Uterus (tissue), 4 donors: ENCODE data around the gene TPGS2. TPM values are rescaled to one million over a fixed set of nuclear protein-coding genes. Genes with fewer than 3 reads are reported as not detected.

Source experiments
- DNase-seq, 2 donors: peaks; one replicate each; pipeline ENCODE4 v3.0.0-alpha.2; 2019 to 2020
- H3K27ac ChIP-seq, 2 donors: fragments of 200-600 bp; sonication (generic); 1 replicate in 1 of 2; 2 replicates in 1 of 2; pipeline ENCODE4 v1.5.1; 2016 to 2018
- H3K27me3 ChIP-seq, 2 donors: fragments of 200-600 bp; sonication (generic); one replicate each; pipeline ENCODE4 v1.5.1; 2018 to 2019; ENCODE audit warnings: control low read depth in 1 of 2
- H3K36me3 ChIP-seq, 2 donors: fragments of 200-600 bp; sonication (generic); one replicate each; pipeline ENCODE4 v1.5.1; 2019; ENCODE audit warnings: control low read depth in 1 of 2
- H3K4me1 ChIP-seq, 2 donors: fragments of 200-600 bp; sonication (generic); one replicate each; pipeline ENCODE4 v1.5.1; 2018 to 2019; ENCODE audit warnings: control low read depth in 1 of 2
- H3K4me3 ChIP-seq, 2 donors: fragments of 200-600 bp; sonication (generic); 1 replicate in 1 of 2; 2 replicates in 1 of 2; pipeline ENCODE4 v1.5.1; 2018 to 2019; ENCODE audit warnings: mild to moderate bottlenecking in 1 of 2
- H3K9me3 ChIP-seq, 2 donors: fragments of 200-600 bp; sonication (generic); one replicate each; pipeline ENCODE4 v1.5.1; 2019; ENCODE audit warnings: control low read depth in 1 of 2
- POLR2A ChIP-seq, 2 donors: fragments of 450-650 bp; IDR thresholded peaks; one replicate each; pipeline ENCODE4 v1.6.1; 2016; ENCODE audit warnings: antibody characterized with exemption in 2 of 2, mild to moderate bottlenecking in 1 of 2, moderate library complexity in 1 of 2
- intact Hi-C: fragments of 100-400 bp; cut with DNase I; formaldehyde crosslinking; loops from one replicate; pipeline ENCODE4 v1.15.1; 2023; ENCODE audit warnings: low total_unique reads
- total RNA-seq, 4 donors: library from RNA; depleted of rRNA in 3 of 4; stranded (reverse); fragments of >200 nt in 3 of 4; gene quantifications; one replicate each; pipeline versions ENCODE4 v1.1.0 to v1.2.4, GENCODE V29; 2014 to 2023
- TF ChIP-seq, protein P1 (sequence below), 4 experiments: fragments of 200-600 bp in 2 of 4; fragments of 450-650 bp in 2 of 4; sonication (generic) in 2 of 4; IDR thresholded peaks; one replicate each; pipeline ENCODE4 v1.5.1; 2016 to 2019; ENCODE audit warnings: antibody characterized with exemption in 4 of 4, mild to moderate bottlenecking in 2 of 4, moderate library complexity in 1 of 4
- donor health status: DM: yes; HTN: yes; CAD: no.

The TPGS2 gene
- total RNA-seq, 4 donors from 2014 or later, result 42.3 to 85.6 (median 69.1) TPM

DNA sequence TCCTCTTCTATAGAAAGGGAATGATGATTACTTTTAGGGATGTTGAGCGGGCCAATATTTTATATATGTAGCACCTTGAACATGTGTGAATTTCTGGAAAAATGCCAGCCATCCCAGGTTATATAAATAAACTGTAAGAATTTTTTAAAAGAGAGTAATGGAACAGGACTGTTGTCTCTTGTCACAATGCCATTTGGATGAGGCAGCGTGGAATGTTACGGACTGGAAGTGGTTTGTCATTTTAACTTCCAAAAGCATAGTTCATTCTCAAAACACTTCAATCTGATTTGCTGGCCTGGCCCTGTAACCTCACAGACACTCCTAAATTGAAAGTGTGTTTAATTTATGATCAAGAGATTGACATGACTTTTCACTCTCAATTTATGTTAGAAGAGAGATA is 70.8 kb downstream of the TPGS2 start:
- intact Hi-C loops, result no loop called here
- Histone ChIP-seq H3K27me3 (no peaks in the 10 kb centered on the region), H3K4me1 (no peaks in the 10 kb centered on the region), H3K36me3 (no peaks in the 10 kb centered on the region), H3K27ac (no peak overlapping the region), H3K9me3 (no peaks in the 10 kb centered on the region), H3K4me3 (no peak overlapping the region)
- TF ChIP-seq, protein P1, sequence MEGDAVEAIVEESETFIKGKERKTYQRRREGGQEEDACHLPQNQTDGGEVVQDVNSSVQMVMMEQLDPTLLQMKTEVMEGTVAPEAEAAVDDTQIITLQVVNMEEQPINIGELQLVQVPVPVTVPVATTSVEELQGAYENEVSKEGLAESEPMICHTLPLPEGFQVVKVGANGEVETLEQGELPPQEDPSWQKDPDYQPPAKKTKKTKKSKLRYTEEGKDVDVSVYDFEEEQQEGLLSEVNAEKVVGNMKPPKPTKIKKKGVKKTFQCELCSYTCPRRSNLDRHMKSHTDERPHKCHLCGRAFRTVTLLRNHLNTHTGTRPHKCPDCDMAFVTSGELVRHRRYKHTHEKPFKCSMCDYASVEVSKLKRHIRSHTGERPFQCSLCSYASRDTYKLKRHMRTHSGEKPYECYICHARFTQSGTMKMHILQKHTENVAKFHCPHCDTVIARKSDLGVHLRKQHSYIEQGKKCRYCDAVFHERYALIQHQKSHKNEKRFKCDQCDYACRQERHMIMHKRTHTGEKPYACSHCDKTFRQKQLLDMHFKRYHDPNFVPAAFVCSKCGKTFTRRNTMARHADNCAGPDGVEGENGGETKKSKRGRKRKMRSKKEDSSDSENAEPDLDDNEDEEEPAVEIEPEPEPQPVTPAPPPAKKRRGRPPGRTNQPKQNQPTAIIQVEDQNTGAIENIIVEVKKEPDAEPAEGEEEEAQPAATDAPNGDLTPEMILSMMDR (IDR thresholded peaks at IDR 0.05), result no peak
- no peak for TF ChIP-seq POLR2A (IDR thresholded peaks at IDR 0.05)
- no peak for DNase-seq

DNA sequence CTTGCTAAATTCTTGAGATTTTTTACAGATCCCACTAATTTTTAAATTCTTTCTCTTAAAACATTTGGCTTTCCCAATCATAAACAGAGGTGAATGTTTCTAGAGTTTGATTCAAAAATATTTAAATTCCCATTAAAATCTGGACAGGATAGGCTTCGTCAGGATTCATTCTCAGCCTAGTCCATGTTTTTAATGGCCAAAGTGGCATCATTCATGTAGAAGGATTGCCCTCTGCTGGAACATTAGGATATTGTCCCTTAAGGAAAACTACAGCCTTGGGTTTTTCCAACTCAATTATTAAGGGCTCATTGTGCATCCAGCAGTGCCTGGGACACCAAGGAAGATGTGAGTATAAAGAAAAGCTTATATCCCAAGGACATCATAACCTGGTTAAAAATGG is 71.7 kb downstream of the TPGS2 start:
- no peak overlapping the region for H3K4me3 ChIP-seq
- TF ChIP-seq, protein P1 (IDR thresholded peaks at IDR 0.05), result peak; percentile 48 to 68 (median 60)
- TF ChIP-seq POLR2A (IDR thresholded peaks at IDR 0.05), result no peak
- H3K27ac ChIP-seq, result no peak overlapping the region

GRCh38 chr18:36756242-36756641 is 72.6 kb downstream of the TPGS2 start:
- no peak overlapping the region for H3K4me3 ChIP-seq
- no peak for TF ChIP-seq POLR2A (IDR thresholded peaks at IDR 0.05)
- TF ChIP-seq, protein P1 (IDR thresholded peaks at IDR 0.05), result no peak
- no peaks in the 10 kb centered on the region for H3K27me3 ChIP-seq
- H3K4me1 ChIP-seq, result no peaks in the 10 kb centered on the region
- intact Hi-C loops, result no loop called here
- H3K27ac ChIP-seq, result no peak overlapping the region
- no peaks in the 10 kb centered on the region for H3K9me3 ChIP-seq
- H3K36me3 ChIP-seq, result no peaks in the 10 kb centered on the region
- no peak for DNase-seq

More for the DNA sequence above, 71.7 kb downstream of the TPGS2 start:
- DNase-seq, result no peak
- H3K9me3 ChIP-seq, result no peaks in the 10 kb centered on the region
- no peaks in the 10 kb centered on the region for H3K36me3 ChIP-seq
- H3K27me3 ChIP-seq, result no peaks in the 10 kb centered on the region
- intact Hi-C loops, result no loop called here
- H3K4me1 ChIP-seq, result no peaks in the 10 kb centered on the region

- Histone ChIP-seq H3K4me3 (no peak overlapping the region), H3K9me3 (no peaks in the 10 kb centered on the region), H3K36me3 (no peaks in the 10 kb centered on the region), H3K4me1 (no peaks in the 10 kb centered on the region), H3K27ac (no peak overlapping the region), H3K27me3 (no peaks in the 10 kb centered on the region)
- no peak for DNase-seq
- TF ChIP-seq, protein P1 (IDR thresholded peaks at IDR 0.05), result no peak
- intact Hi-C loops, result no loop called here
Measured at GRCh38 chr18:36752929-36753865, 75.6 kb downstream of the TPGS2 start.

- intact Hi-C loops, result no loop called here
- Histone ChIP-seq H3K27ac (no peak overlapping the region), H3K36me3 (no peaks in the 10 kb centered on the region), H3K27me3 (no peaks in the 10 kb centered on the region), H3K4me1 (no peaks in the 10 kb centered on the region), H3K9me3 (no peaks in the 10 kb centered on the region), H3K4me3 (no peak overlapping the region)
- DNase-seq, result no peak
- TF ChIP-seq, protein P1 (IDR thresholded peaks at IDR 0.05), result no peak
- TF ChIP-seq POLR2A (IDR thresholded peaks at IDR 0.05), result no peak
Measured at GRCh38 chr18:36745219-36745975, 83.4 kb downstream of the TPGS2 start.
